GM19239 (cell line): ENCODE measurements around the gene OPTN.
"Not testable (repeated sequence)": the region's sequence is repeated elsewhere in the genome, so short reads cannot be mapped to it uniquely, and the experiment has no call there.

ENCODE experiments used
- DNase-seq: peaks from one replicate; pipeline ENCODE4 v3.0.0; 2011; ENCODE audit warnings: low spot score; ENCODE audit not compliant: insufficient read length
- FAIRE-seq: peaks from 2 replicates; lab custom pipeline; 2011; peaks lifted over from hg19 to GRCh38; lab: Jason Lieb, UNC

Gene OPTN

GRCh38 chr10:13087986-13088618 is 11.9 kb upstream of the OPTN start:
- DNase-seq (no peak), FAIRE-seq (no peak)

- DNase-seq (no peak), FAIRE-seq (no peak)
Measured at GRCh38 chr10:13089345-13089744, 10.6 kb upstream of the OPTN start.

- no peak for FAIRE-seq
- DNase-seq: no peak
Measured at GRCh38 chr10:13090289-13090688, 9.7 kb upstream of the OPTN start.

- FAIRE-seq: no peak
- no peak for DNase-seq
Measured at GRCh38 chr10:13091801-13092200, 8.2 kb upstream of the OPTN start.

GRCh38 chr10:13092291-13093102 is 7.5 kb upstream of the OPTN start:
- DNase-seq: no peak
- FAIRE-seq: no peak

- DNase-seq, FAIRE-seq: not testable (repeated sequence)
Measured at GRCh38 chr10:13094082-13094481, 5.9 kb upstream of the OPTN start.

GRCh38 chr10:13095094-13095493 is 4.9 kb upstream of the OPTN start:
- no peak for DNase-seq
- no peak for FAIRE-seq

- FAIRE-seq (no peak), DNase-seq (no peak)
Measured at GRCh38 chr10:13095929-13096328, 4.0 kb upstream of the OPTN start.

GRCh38 chr10:13099144-13099665 is 758 bp upstream of the OPTN start:
- DNase-seq (peak; percentile 55), FAIRE-seq (peak; percentile 80)

- DNase-seq: peak; percentile 7
- peak; percentile 74 for FAIRE-seq
Measured at GRCh38 chr10:13100349-13101294, 659 bp downstream of the OPTN start.

- FAIRE-seq (no peak), DNase-seq (no peak)
Measured at GRCh38 chr10:13102002-13102794, 2.2 kb downstream of the OPTN start.

- DNase-seq: no peak
- FAIRE-seq: no peak
Measured at GRCh38 chr10:13103554-13103953, 3.6 kb downstream of the OPTN start.

- FAIRE-seq: no peak
Measured at GRCh38 chr10:13104697-13105096, 4.7 kb downstream of the OPTN start.

GRCh38 chr10:13105184-13105583 is 5.2 kb downstream of the OPTN start:
- no peak for DNase-seq

More at GRCh38 chr10:13104697-13105096, 4.7 kb downstream of the OPTN start:
- DNase-seq: no peak

GRCh38 chr10:13106387-13107045 is 6.6 kb downstream of the OPTN start:
- DNase-seq: no peak
- FAIRE-seq: no peak

More at GRCh38 chr10:13105184-13105583, 5.2 kb downstream of the OPTN start:
- no peak for FAIRE-seq

- FAIRE-seq: no peak
- no peak for DNase-seq
Measured at GRCh38 chr10:13110908-13111307, 10.9 kb downstream of the OPTN start.

- FAIRE-seq: no peak
- no peak for DNase-seq
Measured at GRCh38 chr10:13113544-13113943, 13.6 kb downstream of the OPTN start.

- FAIRE-seq (peak; percentile 92), DNase-seq (peak; percentile 39)
Measured at GRCh38 chr10:13115832-13116803, 16.2 kb downstream of the OPTN start.
